CD4-positive, alpha-beta T cell treated with Interleukin-17A for 4 hours (primary cell): ENCODE data around the gene KMT5C.

Source experiments
- DNase-seq: peaks from one replicate; pipeline ENCODE4 v3.0.0-alpha.2; 2020; ENCODE audit warnings: mixed read lengths

The KMT5C gene

DNA sequence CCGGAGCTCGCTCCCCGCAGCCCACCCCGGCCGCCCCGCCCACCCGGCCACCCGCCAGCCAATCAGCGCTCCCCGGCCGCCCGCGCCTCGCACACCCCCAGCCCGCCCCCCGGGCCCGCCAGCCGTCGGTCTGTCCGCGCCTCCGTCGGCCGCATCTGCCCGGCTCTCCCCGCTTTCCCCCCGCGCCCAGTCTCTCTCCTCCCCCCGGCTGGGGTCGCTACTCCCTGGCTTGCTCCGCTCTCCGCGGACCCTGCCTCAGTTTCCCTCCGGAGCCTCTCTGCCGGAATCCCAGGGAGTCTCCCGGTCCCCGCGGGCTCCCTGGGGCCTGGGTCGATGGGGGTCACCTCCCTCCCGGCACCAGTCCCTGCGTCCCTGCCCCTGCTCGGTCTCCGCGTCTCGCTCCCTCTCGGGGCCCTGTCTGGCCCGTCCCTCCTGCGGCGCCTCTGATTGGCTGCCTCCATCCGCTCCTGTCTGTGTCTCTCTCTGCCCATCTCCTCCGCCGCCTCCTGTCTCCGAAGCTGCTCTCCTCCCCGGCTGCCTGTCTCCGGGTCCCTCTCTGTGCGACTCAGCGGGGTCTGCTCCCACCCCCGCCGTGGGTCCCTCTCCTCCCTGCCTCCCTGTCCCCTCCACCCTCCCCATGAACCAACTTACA lies 30.1 kb downstream of the KMT5C start:
- DNase-seq: peak; percentile 51

DNA sequence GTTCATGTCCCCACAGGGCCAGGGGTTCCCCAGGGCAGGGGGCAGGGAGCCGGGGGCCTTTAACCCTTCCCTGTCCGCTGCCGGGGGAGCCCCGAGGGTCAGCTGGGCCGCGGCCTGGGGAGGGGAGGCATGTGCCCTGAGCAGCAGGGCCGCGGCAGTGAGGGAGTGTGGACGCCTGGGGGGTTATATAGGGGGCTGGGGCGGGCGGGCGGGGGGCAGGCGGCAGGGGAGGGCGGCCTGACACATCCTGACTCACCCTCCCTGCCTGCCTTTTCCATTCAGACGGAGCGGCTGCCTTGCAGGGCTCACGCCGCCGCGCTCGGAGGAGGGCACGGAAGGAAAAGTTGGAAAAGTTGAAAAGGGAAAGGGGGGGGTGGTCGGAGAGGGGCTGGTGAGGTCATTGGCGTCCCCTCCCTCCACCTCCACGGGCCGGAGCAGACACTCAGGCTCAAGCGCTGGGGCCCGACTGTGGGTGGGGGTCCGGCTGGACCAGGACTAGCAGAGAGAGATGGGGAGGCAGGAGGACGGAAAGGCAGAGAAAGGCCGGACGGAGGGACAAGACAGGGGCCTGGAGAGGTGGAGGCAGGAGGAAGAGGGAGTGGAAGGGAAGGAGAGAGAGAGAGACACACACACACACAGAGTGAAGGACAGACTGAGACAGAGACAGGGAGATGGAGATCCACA lies 30.8 kb downstream of the KMT5C start, which contains the start of gene IL11:
Gene IL11 (minus strand): TSS at position 159 of the 684 bp plus-strand sequence. CDS start 153 bp downstream, at position 6.
- DNase-seq: no peak

DNA sequence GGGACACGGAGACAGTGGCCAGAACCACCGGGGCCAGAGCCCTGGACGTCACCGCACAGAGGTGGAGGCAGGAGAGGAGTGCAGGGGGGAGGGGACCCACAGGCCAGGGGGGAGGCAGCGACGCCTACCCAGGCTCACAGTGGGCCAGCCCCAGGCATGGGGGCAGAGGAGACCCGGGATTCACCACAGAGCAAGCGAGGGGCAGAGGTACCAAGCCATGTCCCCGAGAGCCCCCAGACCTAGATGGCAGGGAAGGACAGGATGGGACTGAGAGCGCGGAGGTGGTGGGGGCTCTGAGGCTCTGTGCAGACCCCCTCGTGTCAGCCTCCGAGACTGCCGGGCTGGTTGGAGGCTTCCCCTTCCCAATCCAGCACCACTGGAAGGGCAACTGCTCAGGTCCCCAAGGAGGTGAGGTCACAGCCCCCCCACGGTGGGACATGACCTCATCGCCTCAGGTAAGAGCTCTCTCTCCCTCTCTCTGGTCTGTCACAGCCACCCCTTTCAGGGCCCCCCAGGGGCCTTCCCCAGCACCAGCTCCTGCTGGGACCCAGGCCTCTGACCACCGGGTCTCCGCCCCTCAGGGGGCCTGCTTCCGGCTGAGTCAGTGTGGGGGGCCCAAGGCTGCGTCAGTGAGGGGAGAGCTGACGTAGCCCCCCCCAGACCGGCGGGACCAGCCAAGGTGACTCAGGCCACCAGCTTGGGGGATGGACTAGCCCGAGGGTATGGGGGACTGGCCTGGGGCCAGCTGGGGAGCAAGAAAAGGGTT lies 32.8 kb downstream of the KMT5C start:
- no peak for DNase-seq

DNA sequence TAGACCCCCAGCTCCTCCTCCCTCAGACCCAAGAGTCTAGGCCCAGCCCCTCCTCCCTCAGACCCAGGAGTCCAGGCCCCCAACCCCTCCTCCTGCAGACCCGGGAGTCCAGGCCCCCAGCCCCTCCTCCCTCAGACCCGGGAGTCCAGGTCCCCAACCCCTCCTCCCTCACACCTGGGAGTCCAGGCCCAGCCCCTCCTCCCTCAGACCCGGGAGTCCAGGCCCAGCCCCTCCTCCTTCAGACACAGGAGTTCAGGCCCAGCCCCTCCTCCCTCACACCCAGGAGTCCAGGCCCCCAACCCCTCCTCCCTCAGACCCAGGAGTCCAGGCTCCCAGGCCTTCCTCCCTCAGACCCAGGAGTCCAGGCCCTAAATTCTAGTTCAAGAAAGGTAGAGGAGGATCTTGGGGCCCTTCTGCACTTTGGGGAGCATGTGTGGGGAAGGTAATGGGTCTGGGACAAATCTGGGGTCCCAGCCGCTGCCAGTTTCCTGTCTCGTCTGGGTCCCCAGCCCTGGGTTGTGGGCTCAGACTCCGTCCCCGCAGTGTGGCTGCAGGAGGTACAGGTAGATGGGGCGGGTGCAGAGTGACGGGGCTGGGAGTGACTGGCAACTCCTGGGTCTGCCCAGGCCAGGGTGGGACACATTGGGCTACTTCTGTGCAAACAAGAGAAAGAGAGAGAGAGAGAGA lies 33.8 kb downstream of the KMT5C start:
- DNase-seq: no peak

GRCh38 chr19:55373993-55374757 lies 34.5 kb downstream of the KMT5C start:
- DNase-seq: no peak

- DNase-seq: no peak
Observed at GRCh38 chr19:55376241-55376933, 36.7 kb downstream of the KMT5C start, which contains the start of gene TMEM190. Gene TMEM190, plus strand, starts transcription at chr19:55376826. Its CDS starts 28 bp downstream, at chr19:55376854.

GRCh38 chr19:55377356-55378131 lies 37.9 kb downstream of the KMT5C start:
- DNase-seq: no peak

DNA sequence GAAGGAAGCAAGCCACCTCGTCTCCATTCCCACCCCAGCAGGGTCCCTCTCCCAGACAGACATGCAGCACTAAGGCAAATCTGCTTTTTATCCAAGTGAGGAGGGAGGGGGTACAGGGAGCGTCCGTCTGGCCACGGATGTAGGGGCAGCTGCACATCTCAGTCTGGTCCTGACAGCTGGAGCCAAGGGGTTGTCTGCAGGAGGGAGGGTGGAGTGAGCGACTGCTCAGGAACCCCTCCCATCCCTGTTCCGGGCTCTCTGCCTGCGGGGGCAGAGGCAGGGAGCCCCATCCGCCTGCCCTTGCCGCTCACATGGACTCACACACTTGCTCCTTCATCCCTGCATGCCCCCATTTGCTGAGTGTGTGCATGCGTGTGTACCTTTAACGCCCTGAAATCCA lies 39.5 kb downstream of the KMT5C start:
- no peak for DNase-seq

- DNase-seq: no peak
Observed at GRCh38 chr19:55382013-55382412, 42.3 kb downstream of the KMT5C start.

DNA sequence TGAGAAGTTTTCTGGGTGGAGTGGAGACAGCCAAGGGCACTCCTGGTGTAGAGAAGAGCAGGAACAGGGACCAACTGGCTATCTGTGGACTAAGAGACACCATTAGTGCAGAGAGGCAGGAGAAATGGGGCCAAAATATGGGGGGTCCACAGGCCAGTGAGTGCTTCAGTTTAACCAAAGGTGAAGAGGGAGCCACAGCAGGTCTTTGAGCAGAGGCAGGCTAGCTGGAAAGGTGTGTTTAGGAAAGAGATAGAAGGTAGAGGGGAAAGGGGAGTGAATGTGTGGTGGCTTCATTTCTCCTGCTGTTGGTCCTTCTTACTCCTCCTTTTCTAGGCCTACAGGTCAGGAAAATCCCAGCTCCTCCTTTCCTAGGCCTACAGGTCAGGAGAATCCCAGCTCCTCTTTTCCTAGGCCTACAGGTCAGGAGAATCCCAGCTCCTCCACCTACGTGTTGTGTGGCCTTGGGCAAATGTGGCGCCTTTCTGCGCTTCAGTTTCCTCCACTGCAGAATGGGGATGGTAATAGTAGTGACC lies 42.9 kb downstream of the KMT5C start:
- DNase-seq: no peak

- peak; percentile 58 for DNase-seq
Observed at GRCh38 chr19:55383279-55384130, 43.8 kb downstream of the KMT5C start.

DNA sequence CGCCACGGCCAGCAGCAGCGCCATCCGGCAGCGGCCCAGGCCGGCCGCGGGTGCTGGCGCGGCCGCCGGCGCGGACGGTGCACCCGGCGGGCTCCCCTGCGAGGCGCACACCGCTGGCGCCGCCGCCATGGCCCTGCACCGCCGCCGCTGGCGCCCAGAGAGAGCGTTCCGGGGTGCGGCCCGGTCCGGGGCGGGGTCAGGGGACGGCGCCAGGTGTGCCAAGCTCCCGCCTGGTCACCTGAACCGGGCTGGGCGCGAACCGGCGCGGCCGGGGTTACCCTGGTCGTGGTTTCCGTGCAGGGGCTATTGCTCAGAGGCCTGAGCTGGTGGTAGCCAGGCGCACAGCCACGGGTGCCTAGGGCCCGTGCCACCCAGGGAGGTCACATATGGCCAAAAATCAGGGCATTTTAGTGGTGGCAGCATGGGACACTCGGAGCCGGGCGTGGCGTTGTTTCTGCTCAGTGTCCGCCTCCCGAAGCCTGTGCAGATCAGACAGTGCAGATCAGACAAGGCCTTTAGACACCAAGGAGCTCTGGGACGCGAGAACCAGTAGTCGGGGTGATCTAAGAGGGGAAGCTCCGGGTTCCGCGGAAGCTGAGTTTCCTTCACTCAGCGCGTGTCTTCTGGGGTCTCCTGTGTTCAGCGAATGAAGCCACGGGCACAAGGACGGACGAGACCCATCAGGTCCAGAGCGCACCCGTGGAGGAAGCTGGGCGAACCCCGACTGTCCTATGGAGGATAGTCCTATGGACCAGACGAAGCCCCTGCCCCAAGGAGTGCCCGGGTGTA lies 44.6 kb downstream of the KMT5C start, which contains the start of gene TMEM238:
Gene TMEM238 (minus strand): TSS at position 162 of the 789 bp plus-strand sequence. CDS start 33 bp downstream, at position 129.
- DNase-seq: peak; percentile 56

DNA sequence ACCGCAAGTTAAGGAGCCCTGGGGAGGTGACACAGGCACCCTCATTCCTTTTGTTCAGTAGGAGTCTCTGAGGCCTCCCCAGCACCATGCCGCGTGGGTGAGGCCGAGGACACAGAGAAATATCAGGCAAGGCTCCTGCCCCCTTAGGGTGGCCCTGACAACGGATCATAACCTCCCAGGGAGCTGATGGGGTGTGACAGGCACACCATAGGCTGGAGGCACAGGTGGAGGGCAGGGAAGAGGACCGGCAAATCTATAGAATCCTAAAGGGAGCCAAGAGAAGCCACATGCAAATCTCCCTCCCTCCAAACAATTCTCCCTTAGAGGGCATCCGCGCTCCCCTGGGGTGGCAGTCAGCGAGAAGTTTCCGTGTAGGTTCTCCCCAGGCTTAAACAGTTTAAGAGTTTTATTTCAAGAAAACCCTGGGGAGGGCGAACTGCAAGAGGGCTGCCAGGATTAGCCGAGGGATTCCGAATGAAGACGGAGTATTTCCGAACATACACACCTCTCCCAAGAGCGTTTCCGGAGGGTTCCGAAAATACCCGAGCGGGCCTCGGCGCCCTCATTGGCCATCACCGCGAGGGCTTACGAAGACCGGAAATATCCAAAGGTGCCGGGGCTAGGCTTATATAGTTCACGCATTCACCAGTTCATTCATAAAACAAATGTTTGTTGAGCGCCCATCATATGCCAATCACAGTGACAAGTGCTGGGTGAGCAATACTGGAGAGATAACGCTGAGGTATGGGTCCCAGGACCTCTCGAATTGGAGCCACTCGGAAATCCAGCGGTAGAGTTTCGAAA lies 45.4 kb downstream of the KMT5C start:
- peak; percentile 96 for DNase-seq

DNA sequence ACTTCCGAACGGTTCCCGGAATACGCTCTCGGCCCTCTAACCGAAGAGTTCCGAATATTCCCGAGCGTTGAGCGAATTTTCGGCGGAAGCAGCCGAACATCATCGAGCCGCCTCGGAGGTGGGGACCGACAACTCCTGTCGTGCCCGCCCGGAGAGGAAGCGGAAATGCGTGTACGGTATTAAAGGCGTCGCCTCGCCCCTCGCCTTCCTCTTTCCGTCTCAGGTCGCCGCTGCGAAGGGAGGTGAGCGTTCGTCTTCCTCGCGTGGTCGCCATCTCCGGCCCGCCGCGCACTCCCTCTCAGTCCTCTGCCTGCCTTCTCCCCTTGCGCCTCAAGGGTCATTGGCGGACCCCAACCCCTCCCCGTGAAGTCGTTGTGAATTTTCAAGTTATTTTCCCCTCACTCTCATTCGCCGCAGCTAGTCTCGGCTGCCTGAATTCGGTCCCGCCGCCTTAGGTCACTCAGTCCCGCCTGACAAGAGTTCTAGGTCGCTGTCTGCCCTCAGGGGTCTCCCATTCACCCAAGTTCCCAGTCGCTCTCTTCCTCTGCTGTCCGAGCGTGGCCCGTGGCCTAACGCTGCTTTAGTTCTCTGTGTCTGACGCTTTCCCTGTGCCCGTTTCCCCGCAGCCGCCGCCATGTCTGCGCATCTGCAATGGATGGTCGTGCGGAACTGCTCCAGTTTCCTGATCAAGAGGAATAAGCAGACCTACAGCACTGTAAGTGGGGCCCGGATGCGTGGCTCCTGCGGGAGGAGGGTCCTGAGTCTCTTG lies 46.2 kb downstream of the KMT5C start, which contains the start of gene RPL28:
Gene RPL28 (plus strand): TSS at position 209 of the 769 bp plus-strand sequence. CDS start 426 bp downstream, at position 635.
- peak; percentile 98 for DNase-seq

DNA sequence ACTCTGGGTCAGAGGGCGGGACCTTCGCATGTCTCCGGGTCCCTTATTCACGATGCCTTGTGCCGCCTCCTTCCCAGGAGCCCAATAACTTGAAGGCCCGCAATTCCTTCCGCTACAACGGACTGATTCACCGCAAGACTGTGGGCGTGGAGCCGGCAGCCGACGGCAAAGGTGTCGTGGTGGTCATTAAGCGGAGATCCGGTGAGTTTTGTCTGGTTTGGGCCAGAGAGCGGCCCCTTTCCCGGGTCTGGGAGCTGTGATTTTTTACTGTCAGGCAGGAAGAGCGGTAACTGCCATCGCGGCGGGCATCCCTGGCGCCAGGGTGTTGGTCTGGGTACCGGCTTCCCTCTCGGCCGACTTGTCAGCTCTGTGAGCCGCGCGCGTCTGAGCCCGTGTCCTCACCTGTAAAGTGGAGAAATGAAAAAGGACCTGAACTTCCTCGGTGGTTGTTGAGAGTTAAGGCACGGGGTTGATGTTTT lies 46.9 kb downstream of the KMT5C start:
- DNase-seq: peak; percentile 30

DNA sequence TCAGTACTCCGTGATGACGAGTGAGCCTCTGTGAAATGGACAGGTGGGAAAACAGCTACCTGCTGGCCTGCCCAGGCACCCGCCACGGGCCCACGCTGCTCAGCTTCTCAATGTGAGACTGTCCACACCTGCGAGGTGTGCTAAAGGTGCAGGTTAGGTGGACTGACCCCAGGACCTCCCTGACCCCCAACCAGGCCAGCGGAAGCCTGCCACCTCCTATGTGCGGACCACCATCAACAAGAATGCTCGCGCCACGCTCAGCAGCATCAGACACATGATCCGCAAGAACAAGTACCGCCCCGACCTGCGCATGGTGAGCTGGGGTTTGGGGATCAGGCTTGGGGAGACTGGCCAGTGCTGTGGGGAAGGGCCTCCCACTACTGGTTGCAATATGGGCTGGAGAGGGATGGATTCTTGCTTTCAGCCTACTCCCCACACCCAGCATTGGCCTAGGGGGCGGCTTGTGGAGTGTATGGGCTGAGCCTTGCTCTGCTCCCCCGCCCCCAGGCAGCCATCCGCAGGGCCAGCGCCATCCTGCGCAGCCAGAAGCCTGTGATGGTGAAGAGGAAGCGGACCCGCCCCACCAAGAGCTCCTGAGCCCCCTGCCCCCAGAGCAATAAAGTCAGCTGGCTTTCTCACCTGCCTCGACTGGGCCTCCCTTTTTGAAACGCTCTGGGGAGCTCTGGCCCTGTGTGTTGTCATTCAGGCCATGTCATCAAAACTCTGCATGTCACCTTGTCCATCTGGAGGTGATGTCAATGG lies 48.2 kb downstream of the KMT5C start:
- DNase-seq: no peak
